ENCODE measurements around the gene RIPOR3.
"Not testable (repeated sequence)": the region's sequence is repeated elsewhere in the genome, so short reads cannot be mapped to it uniquely, and the experiment has no call there.

RIPOR3 gene

GRCh38 chr20:50645253-50646068 is 45.9 kb downstream of the RIPOR3 start:
- Histone ChIP-seq H3K23ac (ENCODE audit: low read length in 2 of 2) (peak overlapping the region in 1 of 2 experiments; percentile 75), H3K4ac (ENCODE audit: low read depth in 1 of 2, low read length in 2 of 2) (peak overlapping the region; percentile 99), H2BK120ac (ENCODE audit: low read depth, low read length) (peak overlapping the region; percentile 97), H3K27ac (ENCODE audit: low read length, poor library complexity, severe bottlenecking) (peak overlapping the region; percentile 97), H2BK5ac (ENCODE audit: low read depth, low read length, poor library complexity, severe bottlenecking) (peak overlapping the region; percentile 93), H3K4me1 (ENCODE audit: control insufficient read depth, insufficient read depth, low read depth, low read length) (peaks cover 16% of the 10 kb centered on the region), H2AFZ (ENCODE audit: low read depth, low read length) (peak overlapping the region; percentile 70), H3K27me3 (ENCODE audit: control insufficient read depth in 1 of 2, insufficient read depth in 1 of 2, low read length in 2 of 2) (no peaks in the 10 kb centered on the region), H3K18ac (ENCODE audit: low read depth in 1 of 2, low read length in 2 of 2) (peak overlapping the region; percentile 78 to 100), H3K36me3 (ENCODE audit: control insufficient read depth in 1 of 2, insufficient read depth in 2 of 2, low read depth in 1 of 2, low read length in 2 of 2) (peaks cover 0 to 6% of the 10 kb centered on the region in 2 experiments), H4K8ac (ENCODE audit: low read length) (peak overlapping the region; percentile 96), H2BK15ac (ENCODE audit: low read depth, poor library complexity, severe bottlenecking) (no peak overlapping the region), H2BK12ac (ENCODE audit: low read length in 2 of 2) (peak overlapping the region; percentile 90 to 100), H3K9ac (ENCODE audit: low read length) (peak overlapping the region; percentile 59), H3K9me3 (ENCODE audit: control insufficient read depth, low read length) (no peaks in the 10 kb centered on the region), H4K91ac (ENCODE audit: low read length) (peak overlapping the region; percentile 96), H3K14ac (ENCODE audit: low read length in 2 of 2) (peak overlapping the region in 1 of 2 experiments; percentile 95), H3K4me3 (ENCODE audit: insufficient read depth in 1 of 2, low read depth in 1 of 2, low read length in 2 of 2) (no peak overlapping the region), H2AK5ac (ENCODE audit: low read length, severe bottlenecking) (peak overlapping the region; percentile 88), H3K79me1 (replicated peaks; ENCODE audit: low read length, poor library complexity, severe bottlenecking) (peaks cover 2% of the 10 kb centered on the region), H3K4me2 (ENCODE audit: low read length, poor library complexity, severe bottlenecking) (no peak overlapping the region)
- peak; percentile 100 for DNase-seq
- 5% methylated on average over 18 of the region's 23 CpGs for WGBS

GRCh38 chr20:50642288-50642803 is 49.0 kb downstream of the RIPOR3 start:
- H3K9me3 ChIP-seq (ENCODE audit: control insufficient read depth, low read length) = no peaks in the 10 kb centered on the region

GRCh38 chr20:50641625-50642287 is 49.6 kb downstream of the RIPOR3 start:
- H3K23ac ChIP-seq (ENCODE audit: low read length in 2 of 2) = peak overlapping the region in 1 of 2 experiments; percentile 89
- 13% methylated on average over 4 of the region's 11 CpGs for WGBS
- not testable (repeated sequence) for H3K36me3 ChIP-seq (ENCODE audit: control insufficient read depth in 1 of 2, insufficient read depth in 2 of 2, low read depth in 1 of 2, low read length in 2 of 2); H2BK15ac ChIP-seq (ENCODE audit: low read depth, poor library complexity, severe bottlenecking); H2BK5ac ChIP-seq (ENCODE audit: low read depth, low read length, poor library complexity, severe bottlenecking); H3K27me3 ChIP-seq (ENCODE audit: control insufficient read depth in 1 of 2, insufficient read depth in 1 of 2, low read length in 2 of 2); H3K9me3 ChIP-seq (ENCODE audit: control insufficient read depth, low read length); H3K4me3 ChIP-seq (ENCODE audit: insufficient read depth in 1 of 2, low read depth in 1 of 2, low read length in 2 of 2); H3K4me2 ChIP-seq (ENCODE audit: low read length, poor library complexity, severe bottlenecking); H3K79me1 ChIP-seq (replicated peaks; ENCODE audit: low read length, poor library complexity, severe bottlenecking); H3K9ac ChIP-seq (ENCODE audit: low read length); H2AFZ ChIP-seq (ENCODE audit: low read depth, low read length); H3K27ac ChIP-seq (ENCODE audit: low read length, poor library complexity, severe bottlenecking)
- peak overlapping the region; percentile 85 to 96 for H2BK12ac ChIP-seq (ENCODE audit: low read length in 2 of 2)
- peaks cover 22% of the 10 kb centered on the region for H3K4me1 ChIP-seq (ENCODE audit: control insufficient read depth, insufficient read depth, low read depth, low read length)
- H3K18ac ChIP-seq (ENCODE audit: low read depth in 1 of 2, low read length in 2 of 2) = peak overlapping the region; percentile 80 to 91
- DNase-seq = peak; percentile 55
- peak overlapping the region; percentile 8 for H2AK5ac ChIP-seq (ENCODE audit: low read length, severe bottlenecking)
- peak overlapping the region; percentile 99 for H4K91ac ChIP-seq (ENCODE audit: low read length)
- peak overlapping the region; percentile 78 for H4K8ac ChIP-seq (ENCODE audit: low read length)
- H3K4ac ChIP-seq (ENCODE audit: low read depth in 1 of 2, low read length in 2 of 2) = peak overlapping the region; percentile 77 to 79
- peak overlapping the region in 1 of 2 experiments; percentile 86 for H3K14ac ChIP-seq (ENCODE audit: low read length in 2 of 2)
- peak overlapping the region; percentile 39 for H2BK120ac ChIP-seq (ENCODE audit: low read depth, low read length)

More at GRCh38 chr20:50642288-50642803, 49.0 kb downstream of the RIPOR3 start:
- Histone ChIP-seq H3K4me3 (ENCODE audit: insufficient read depth in 1 of 2, low read depth in 1 of 2, low read length in 2 of 2) (no peak overlapping the region), H2AK5ac (ENCODE audit: low read length, severe bottlenecking) (peak overlapping the region; percentile 91), H3K4me2 (ENCODE audit: low read length, poor library complexity, severe bottlenecking) (no peak overlapping the region), H3K27ac (ENCODE audit: low read length, poor library complexity, severe bottlenecking) (no peak overlapping the region), H2AFZ (ENCODE audit: low read depth, low read length) (no peak overlapping the region), H2BK5ac (ENCODE audit: low read depth, low read length, poor library complexity, severe bottlenecking) (no peak overlapping the region), H4K8ac (ENCODE audit: low read length) (peak overlapping the region; percentile 52), H3K14ac (ENCODE audit: low read length in 2 of 2) (peak overlapping the region in 1 of 2 experiments; percentile 30), H3K23ac (ENCODE audit: low read length in 2 of 2) (no peak overlapping the region), H3K4me1 (ENCODE audit: control insufficient read depth, insufficient read depth, low read depth, low read length) (peaks cover 18% of the 10 kb centered on the region), H2BK15ac (ENCODE audit: low read depth, poor library complexity, severe bottlenecking) (no peak overlapping the region), H3K36me3 (ENCODE audit: control insufficient read depth in 1 of 2, insufficient read depth in 2 of 2, low read depth in 1 of 2, low read length in 2 of 2) (no peaks in the 10 kb centered on the region), H4K91ac (ENCODE audit: low read length) (peak overlapping the region; percentile 77), H2BK120ac (ENCODE audit: low read depth, low read length) (peak overlapping the region; percentile 89), H3K18ac (ENCODE audit: low read depth in 1 of 2, low read length in 2 of 2) (peak overlapping the region; percentile 69 to 86), H3K9ac (ENCODE audit: low read length) (peak overlapping the region; percentile 22), H2BK12ac (ENCODE audit: low read length in 2 of 2) (peak overlapping the region; percentile 28 to 77), H3K4ac (ENCODE audit: low read depth in 1 of 2, low read length in 2 of 2) (peak overlapping the region in 1 of 2 experiments; percentile 86), H3K27me3 (ENCODE audit: control insufficient read depth in 1 of 2, insufficient read depth in 1 of 2, low read length in 2 of 2) (no peaks in the 10 kb centered on the region), H3K79me1 (replicated peaks; ENCODE audit: low read length, poor library complexity, severe bottlenecking) (peaks cover 6% of the 10 kb centered on the region)
- DNase-seq = peak; percentile 75
- 35% methylated on average over 4 of the region's 4 CpGs for WGBS

All from mesenchymal stem cell (in vitro differentiated cells and primary cell).